ENCODE results near the gene RBM25.

DNA sequence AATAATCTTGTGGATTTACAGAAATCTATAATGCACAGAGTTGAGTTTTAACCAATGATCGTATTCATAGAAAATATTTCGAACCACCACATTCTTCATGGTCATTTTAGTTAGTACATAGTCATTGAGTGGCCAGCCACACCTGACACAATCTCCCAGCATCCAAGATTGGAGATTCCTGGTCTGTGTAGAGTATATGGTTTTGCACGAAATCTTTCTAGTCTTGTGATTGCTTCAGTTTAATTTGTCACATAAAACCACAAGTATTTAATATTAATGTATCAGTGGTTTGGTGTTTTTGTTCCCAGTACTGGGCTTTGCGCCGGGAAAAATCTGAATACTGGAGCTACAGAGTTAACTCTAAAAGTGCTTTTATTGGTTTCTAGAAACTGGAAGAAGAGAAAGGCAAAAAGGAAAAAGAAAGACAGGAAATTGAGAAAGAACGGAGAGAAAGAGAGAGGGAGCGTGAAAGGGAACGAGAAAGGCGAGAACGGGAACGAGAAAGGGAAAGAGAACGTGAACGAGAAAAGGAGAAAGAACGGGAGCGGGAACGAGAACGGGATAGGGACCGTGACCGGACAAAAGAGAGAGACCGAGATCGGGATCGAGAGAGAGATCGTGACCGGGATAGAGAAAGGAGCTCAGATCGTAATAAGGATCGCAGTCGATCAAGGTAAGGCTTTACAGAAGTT lies 44.6 kb downstream of the RBM25 start:
- TF ChIP-seq CTCF (IDR thresholded peaks at IDR 0.05) (no peak), POLR2A (IDR thresholded peaks at IDR 0.05) (no peak)

Data from adrenal gland (tissue), 5 donors.